ENCODE results near the gene EIF3B. TPM values are rescaled to one million over a fixed set of nuclear protein-coding genes. Genes with fewer than 3 reads are reported as not detected.

The EIF3B gene
- total and polyA plus RNA-seq, 4 donors, result 28.7 to 95.2 (median 84.7) TPM

GRCh38 chr7:2362385-2363088 is 7.9 kb downstream of the EIF3B start:
- no peak overlapping the region for H3K4me3 ChIP-seq (ENCODE audit: low read length in 2 of 2)
- no peaks in the 10 kb centered on the region for H3K9me3 ChIP-seq (ENCODE audit: control insufficient read depth, low read length)
- peaks cover 3 to 21% of the 10 kb centered on the region in 2 donors for H3K36me3 ChIP-seq (ENCODE audit: control insufficient read depth in 1 of 2, insufficient read depth in 2 of 2, low read length in 1 of 2)
- intact Hi-C loops (cut with DNase I), result no loop called here
- no peak for ATAC-seq (ENCODE audit: low FRiP score)
- DNase-seq, result no peak
- H3K27ac ChIP-seq (ENCODE audit: low read depth in 1 of 2, low read length in 2 of 2), result no peak overlapping the region
- no peaks in the 10 kb centered on the region for H3K4me1 ChIP-seq (ENCODE audit: control insufficient read depth in 1 of 2, insufficient read depth in 2 of 2, low read length in 2 of 2)
- no peaks in the 10 kb centered on the region for H3K27me3 ChIP-seq (ENCODE audit: control insufficient read depth in 1 of 2, insufficient read depth in 2 of 2, low read length in 1 of 2)
- WGBS, 2 donors, result 92 to 94% methylated on average over 26 to 27 of the region's 27 CpGs

GRCh38 chr7:2369139-2369538 is 14.5 kb downstream of the EIF3B start:
- Histone ChIP-seq H3K36me3 (ENCODE audit: control insufficient read depth in 1 of 2, insufficient read depth in 2 of 2, low read length in 1 of 2) (peaks cover 11 to 17% of the 10 kb centered on the region in 2 donors), H3K27ac (ENCODE audit: low read depth in 1 of 2, low read length in 2 of 2) (no peak overlapping the region), H3K4me3 (ENCODE audit: low read length in 2 of 2) (no peak overlapping the region), H3K9me3 (ENCODE audit: control insufficient read depth, low read length) (no peaks in the 10 kb centered on the region), H3K27me3 (ENCODE audit: control insufficient read depth in 1 of 2, insufficient read depth in 2 of 2, low read length in 1 of 2) (no peaks in the 10 kb centered on the region), H3K4me1 (ENCODE audit: control insufficient read depth in 1 of 2, insufficient read depth in 2 of 2, low read length in 2 of 2) (no peaks in the 10 kb centered on the region)
- 95 to 99% methylated on average over 10 of the region's 10 CpGs for WGBS, 2 donors
- DNase-seq, result no peak
- ATAC-seq (ENCODE audit: low FRiP score), result no peak
- intact Hi-C loops (cut with DNase I), result no loop called here

DNA sequence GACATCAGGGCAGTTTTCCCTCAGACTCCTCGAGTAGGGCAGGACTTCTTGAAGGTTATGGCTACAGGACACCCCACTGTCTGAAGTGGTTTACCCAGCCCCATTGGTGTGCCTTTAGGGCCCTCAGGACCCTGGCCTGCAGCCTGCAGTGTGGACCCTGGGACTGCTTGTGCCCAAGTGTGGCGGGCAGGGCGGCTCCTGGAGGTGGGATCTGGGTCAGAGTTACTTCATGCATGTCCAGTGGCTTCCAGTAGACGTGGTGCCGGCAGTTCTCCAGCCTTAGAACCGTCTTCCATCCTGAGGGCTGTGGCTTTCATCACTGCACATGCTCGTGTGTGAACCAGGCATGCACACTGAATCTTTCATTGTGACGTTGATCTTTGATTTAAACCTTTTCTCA is 16.7 kb downstream of the EIF3B start:
- Histone ChIP-seq H3K27ac (ENCODE audit: low read depth in 1 of 2, low read length in 2 of 2) (no peak overlapping the region), H3K36me3 (ENCODE audit: control insufficient read depth in 1 of 2, insufficient read depth in 2 of 2, low read length in 1 of 2) (peaks cover 12 to 19% of the 10 kb centered on the region in 2 donors), H3K4me1 (ENCODE audit: control insufficient read depth in 1 of 2, insufficient read depth in 2 of 2, low read length in 2 of 2) (no peaks in the 10 kb centered on the region), H3K27me3 (ENCODE audit: control insufficient read depth in 1 of 2, insufficient read depth in 2 of 2, low read length in 1 of 2) (no peaks in the 10 kb centered on the region), H3K4me3 (ENCODE audit: low read length in 2 of 2) (no peak overlapping the region), H3K9me3 (ENCODE audit: control insufficient read depth, low read length) (no peaks in the 10 kb centered on the region)
- 83 to 88% methylated on average over 8 of the region's 8 CpGs for WGBS, 2 donors
- DNase-seq (peak in 1 of 2 donors; percentile 25), ATAC-seq (ENCODE audit: low FRiP score) (no peak)
- intact Hi-C loops (cut with DNase I), result no loop called here

DNA sequence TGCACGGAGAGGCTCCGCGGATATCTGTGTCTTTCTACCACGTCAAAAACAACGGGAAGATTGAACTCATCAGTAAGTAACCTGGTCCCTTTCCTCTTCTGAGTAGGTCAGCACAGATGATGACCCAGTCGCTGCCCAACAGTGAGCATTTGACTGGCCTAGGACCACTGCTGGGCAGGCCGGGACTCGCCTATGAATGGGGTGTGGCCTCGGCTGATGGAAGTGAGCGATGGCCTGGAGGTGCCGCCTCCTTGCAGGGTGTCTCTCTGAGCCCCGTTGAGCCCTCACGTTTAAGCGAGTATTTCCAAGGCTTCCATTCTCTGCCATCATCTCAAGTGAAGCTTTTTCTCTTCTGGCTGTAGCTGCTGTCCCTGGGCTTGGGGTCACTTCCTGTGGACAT is 18.1 kb downstream of the EIF3B start:
- intact Hi-C loops (cut with DNase I), result no loop called here
- Histone ChIP-seq H3K9me3 (ENCODE audit: control insufficient read depth, low read length) (no peaks in the 10 kb centered on the region), H3K4me1 (ENCODE audit: control insufficient read depth in 1 of 2, insufficient read depth in 2 of 2, low read length in 2 of 2) (no peaks in the 10 kb centered on the region), H3K27me3 (ENCODE audit: control insufficient read depth in 1 of 2, insufficient read depth in 2 of 2, low read length in 1 of 2) (no peaks in the 10 kb centered on the region), H3K27ac (ENCODE audit: low read depth in 1 of 2, low read length in 2 of 2) (no peak overlapping the region), H3K4me3 (ENCODE audit: low read length in 2 of 2) (no peak overlapping the region), H3K36me3 (ENCODE audit: control insufficient read depth in 1 of 2, insufficient read depth in 2 of 2, low read length in 1 of 2) (peaks cover 10 to 20% of the 10 kb centered on the region in 2 donors)
- no peak for DNase-seq
- WGBS, 2 donors, result 90 to 92% methylated on average over 14 of the region's 14 CpGs
- ATAC-seq (ENCODE audit: low FRiP score), result no peak

GRCh38 chr7:2373124-2373556 is 18.5 kb downstream of the EIF3B start:
- Histone ChIP-seq H3K27ac (ENCODE audit: low read depth in 1 of 2, low read length in 2 of 2) (no peak overlapping the region), H3K36me3 (ENCODE audit: control insufficient read depth in 1 of 2, insufficient read depth in 2 of 2, low read length in 1 of 2) (peaks cover 10 to 20% of the 10 kb centered on the region in 2 donors), H3K4me1 (ENCODE audit: control insufficient read depth in 1 of 2, insufficient read depth in 2 of 2, low read length in 2 of 2) (no peaks in the 10 kb centered on the region), H3K4me3 (ENCODE audit: low read length in 2 of 2) (no peak overlapping the region), H3K27me3 (ENCODE audit: control insufficient read depth in 1 of 2, insufficient read depth in 2 of 2, low read length in 1 of 2) (no peaks in the 10 kb centered on the region), H3K9me3 (ENCODE audit: control insufficient read depth, low read length) (no peaks in the 10 kb centered on the region)
- ATAC-seq (ENCODE audit: low FRiP score), result peak; percentile 33
- intact Hi-C loops (cut with DNase I), result no loop called here
- no peak for DNase-seq
- WGBS, 2 donors, result 93 to 96% methylated on average over 14 of the region's 14 CpGs

DNA sequence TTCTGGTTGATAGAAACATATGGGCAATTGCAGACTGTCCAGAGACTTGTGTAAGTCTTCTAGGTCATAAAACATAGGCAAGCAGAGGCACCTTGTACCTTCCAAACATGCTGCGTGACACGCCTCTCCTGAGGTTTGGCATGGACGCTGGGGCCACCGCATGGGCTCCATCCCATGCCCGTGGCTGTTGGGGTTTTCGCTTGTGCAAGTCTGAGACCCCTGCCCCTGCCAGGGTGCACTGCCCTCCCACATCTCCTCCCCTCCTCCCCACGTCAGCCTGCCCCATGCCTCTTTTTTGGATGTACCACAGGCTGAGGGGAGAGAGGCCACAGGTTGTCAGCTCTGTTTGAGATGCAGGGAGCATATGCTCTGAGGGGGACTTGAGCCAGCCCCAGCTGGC is 19.0 kb downstream of the EIF3B start:
- intact Hi-C loops (cut with DNase I), result no loop called here
- Histone ChIP-seq H3K27me3 (ENCODE audit: control insufficient read depth in 1 of 2, insufficient read depth in 2 of 2, low read length in 1 of 2) (no peaks in the 10 kb centered on the region), H3K9me3 (ENCODE audit: control insufficient read depth, low read length) (no peaks in the 10 kb centered on the region), H3K4me3 (ENCODE audit: low read length in 2 of 2) (no peak overlapping the region), H3K4me1 (ENCODE audit: control insufficient read depth in 1 of 2, insufficient read depth in 2 of 2, low read length in 2 of 2) (no peaks in the 10 kb centered on the region), H3K27ac (ENCODE audit: low read depth in 1 of 2, low read length in 2 of 2) (no peak overlapping the region), H3K36me3 (ENCODE audit: control insufficient read depth in 1 of 2, insufficient read depth in 2 of 2, low read length in 1 of 2) (peaks cover 10 to 20% of the 10 kb centered on the region in 2 donors)
- ATAC-seq (ENCODE audit: low FRiP score), result no peak
- WGBS, 2 donors, result 89 to 90% methylated on average over 7 of the region's 7 CpGs
- no peak for DNase-seq

GRCh38 chr7:2374401-2374800 is 19.8 kb downstream of the EIF3B start:
- DNase-seq (no peak), ATAC-seq (ENCODE audit: low FRiP score) (no peak)
- Histone ChIP-seq H3K9me3 (ENCODE audit: control insufficient read depth, low read length) (no peaks in the 10 kb centered on the region), H3K4me3 (ENCODE audit: low read length in 2 of 2) (no peak overlapping the region), H3K27me3 (ENCODE audit: control insufficient read depth in 1 of 2, insufficient read depth in 2 of 2, low read length in 1 of 2) (no peaks in the 10 kb centered on the region), H3K27ac (ENCODE audit: low read depth in 1 of 2, low read length in 2 of 2) (no peak overlapping the region), H3K36me3 (ENCODE audit: control insufficient read depth in 1 of 2, insufficient read depth in 2 of 2, low read length in 1 of 2) (peaks cover 9 to 20% of the 10 kb centered on the region in 2 donors), H3K4me1 (ENCODE audit: control insufficient read depth in 1 of 2, insufficient read depth in 2 of 2, low read length in 2 of 2) (no peaks in the 10 kb centered on the region)
- WGBS, 2 donors, result 92 to 95% methylated on average over 18 of the region's 18 CpGs
- intact Hi-C loops (cut with DNase I), result no loop called here

- Histone ChIP-seq H3K36me3 (ENCODE audit: control insufficient read depth in 1 of 2, insufficient read depth in 2 of 2, low read length in 1 of 2) (peaks cover 7 to 21% of the 10 kb centered on the region in 2 donors), H3K27me3 (ENCODE audit: control insufficient read depth in 1 of 2, insufficient read depth in 2 of 2, low read length in 1 of 2) (no peaks in the 10 kb centered on the region), H3K4me1 (ENCODE audit: control insufficient read depth in 1 of 2, insufficient read depth in 2 of 2, low read length in 2 of 2) (no peaks in the 10 kb centered on the region), H3K9me3 (ENCODE audit: control insufficient read depth, low read length) (no peaks in the 10 kb centered on the region), H3K27ac (ENCODE audit: low read depth in 1 of 2, low read length in 2 of 2) (no peak overlapping the region), H3K4me3 (ENCODE audit: low read length in 2 of 2) (no peak overlapping the region)
- DNase-seq (no peak), ATAC-seq (ENCODE audit: low FRiP score) (no peak)
- whole genome bisulfite sequencing, 2 donors, result 88 to 89% methylated on average over 26 of the region's 26 CpGs
- intact Hi-C loops (cut with DNase I), result no loop called here
Measured at GRCh38 chr7:2374830-2375728, 20.5 kb downstream of the EIF3B start.

Measured in aorta (tissue), 5 donors.